ENCODE data around the gene SNX25.

The SNX25 gene

GRCh38 chr4:185270037-185270436 lies 60.6 kb downstream of the SNX25 start:
- no peak for FAIRE-seq

GRCh38 chr4:185270885-185271284 lies 61.5 kb downstream of the SNX25 start:
- FAIRE-seq = no peak

DNA sequence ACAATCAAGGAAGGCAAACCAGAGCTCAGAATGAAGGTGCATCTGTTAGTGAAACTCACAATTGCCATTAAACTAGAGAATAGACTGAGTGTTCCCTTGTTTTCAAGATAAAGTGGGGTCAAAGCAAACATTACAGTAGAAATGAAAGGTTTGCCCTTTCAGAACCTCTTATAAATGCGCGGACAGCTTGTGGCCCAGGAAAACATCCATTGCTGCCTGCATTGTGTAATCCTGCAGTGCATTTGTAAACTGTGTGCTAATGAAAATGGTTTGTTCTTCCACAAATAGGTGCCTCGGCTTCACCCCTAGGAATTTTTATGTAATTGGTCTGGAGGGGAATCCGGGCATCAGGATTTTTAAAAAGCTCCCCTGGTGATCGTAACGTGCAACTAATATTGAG lies 62.8 kb downstream of the SNX25 start:
- FAIRE-seq = no peak

GRCh38 chr4:185275501-185275900 lies 66.1 kb downstream of the SNX25 start:
- FAIRE-seq = no peak

- FAIRE-seq = no peak
These were observed 66.6 kb downstream of the SNX25 start for GRCh38 chr4:185276036-185276435.

DNA sequence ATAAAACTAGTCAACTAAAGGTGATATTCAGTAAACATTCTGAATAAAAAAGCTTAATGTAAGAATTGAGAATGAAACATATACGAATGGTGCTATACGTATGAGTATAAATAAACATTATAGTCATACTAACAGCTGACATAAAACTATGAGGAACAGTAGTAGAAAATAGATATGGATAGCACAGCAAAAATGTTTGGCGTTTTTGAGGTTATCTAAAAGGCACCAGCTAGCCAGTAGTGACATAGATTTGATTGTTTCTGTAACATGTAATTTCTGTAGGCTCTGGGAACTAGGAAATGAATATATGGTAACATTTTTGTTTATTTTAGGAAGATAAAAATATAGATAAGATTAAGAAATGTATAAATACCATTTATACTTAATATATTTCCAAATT lies 69.3 kb downstream of the SNX25 start:
- FAIRE-seq = no peak

DNA sequence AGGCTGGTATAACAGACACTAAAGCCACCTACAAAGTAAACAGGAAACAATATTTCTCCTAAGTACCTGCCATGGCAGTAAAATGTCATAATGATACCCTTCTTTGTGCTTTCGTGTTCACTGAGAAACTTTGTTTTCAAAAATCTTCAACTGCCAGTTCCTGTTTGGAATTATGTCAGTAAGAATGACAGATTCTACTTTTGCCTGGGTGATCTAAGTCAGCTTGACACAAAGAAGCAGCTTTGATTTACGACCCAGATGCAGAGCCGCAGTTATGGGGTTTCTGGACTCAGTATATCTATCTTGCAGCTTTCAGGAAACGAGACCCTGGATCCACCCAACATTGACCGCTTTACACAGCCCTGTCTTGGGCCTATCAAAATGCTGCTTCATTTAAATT lies 71.2 kb downstream of the SNX25 start:
- FAIRE-seq = no peak

- FAIRE-seq = no peak
These were observed 73.6 kb downstream of the SNX25 start for GRCh38 chr4:185282968-185283367.

DNA sequence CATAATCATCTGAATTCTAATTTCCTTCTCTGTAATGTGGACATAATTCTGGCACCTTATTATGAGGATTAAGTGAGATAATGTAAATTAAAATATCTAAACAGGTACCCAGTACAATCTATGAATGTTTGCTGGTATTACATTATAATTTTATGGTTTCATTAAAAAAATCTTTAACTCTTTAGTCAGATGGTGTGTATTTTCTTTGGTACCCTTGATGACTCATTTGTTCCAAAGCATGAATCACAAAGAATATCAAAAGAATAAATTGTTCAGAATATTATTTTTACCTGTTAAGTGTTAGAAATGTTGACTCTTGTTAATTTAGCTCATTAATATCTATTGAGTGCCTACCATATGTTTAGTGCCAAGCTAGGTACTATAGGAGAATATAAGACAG lies 74.3 kb downstream of the SNX25 start:
- FAIRE-seq = no peak

- no peak for FAIRE-seq
These were observed 76.4 kb downstream of the SNX25 start for GRCh38 chr4:185285632-185286393.

DNA sequence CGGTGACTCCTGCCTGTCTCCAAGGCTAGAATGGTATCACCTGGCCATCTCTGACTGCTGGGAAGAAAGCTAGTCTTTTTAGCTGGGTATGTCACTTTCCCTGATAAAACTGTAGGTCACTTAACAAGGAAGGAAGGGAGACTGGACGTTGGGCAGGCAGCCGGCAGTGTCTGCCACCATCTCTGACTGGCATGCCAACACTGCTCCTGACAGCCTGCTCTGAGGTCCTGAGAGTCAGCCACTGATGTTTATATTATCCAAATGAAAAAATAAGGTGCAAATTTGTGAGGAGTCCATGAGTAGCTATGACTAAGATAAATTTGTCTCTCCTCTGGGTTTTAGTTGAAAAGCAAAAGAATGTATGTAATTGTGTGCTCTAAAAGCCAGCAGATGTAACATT lies 77.2 kb downstream of the SNX25 start:
- FAIRE-seq = no peak

GRCh38 chr4:185287031-185287430 lies 77.6 kb downstream of the SNX25 start:
- no peak for FAIRE-seq

DNA sequence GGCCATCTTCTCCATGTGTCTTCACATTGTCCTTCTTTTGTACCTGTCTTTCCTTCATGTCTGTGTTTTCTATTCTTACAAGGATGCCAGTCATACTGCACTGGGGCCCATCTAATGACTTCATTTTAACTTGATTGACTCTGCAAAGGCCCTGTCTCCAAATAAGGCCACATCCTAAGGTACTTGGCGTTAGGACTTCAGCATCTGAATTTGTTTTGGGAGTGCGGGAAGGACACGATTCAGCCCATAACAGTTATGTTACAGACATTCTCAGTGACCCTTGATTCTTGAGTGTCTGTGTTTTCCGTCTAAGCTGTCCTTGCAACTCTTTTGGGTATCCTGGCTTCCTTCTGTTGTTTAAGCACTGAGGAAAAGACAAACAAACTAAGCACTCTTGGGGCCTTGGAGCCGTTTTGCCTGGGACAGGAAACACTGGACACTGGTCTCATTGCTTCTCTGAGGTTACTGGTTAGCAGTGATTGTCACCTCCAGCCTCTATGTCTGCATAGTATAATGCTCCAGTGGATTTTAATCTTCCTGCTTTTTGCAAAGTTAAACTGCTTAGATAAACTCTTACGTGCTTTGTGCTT lies 80.7 kb downstream of the SNX25 start:
- FAIRE-seq = no peak

DNA sequence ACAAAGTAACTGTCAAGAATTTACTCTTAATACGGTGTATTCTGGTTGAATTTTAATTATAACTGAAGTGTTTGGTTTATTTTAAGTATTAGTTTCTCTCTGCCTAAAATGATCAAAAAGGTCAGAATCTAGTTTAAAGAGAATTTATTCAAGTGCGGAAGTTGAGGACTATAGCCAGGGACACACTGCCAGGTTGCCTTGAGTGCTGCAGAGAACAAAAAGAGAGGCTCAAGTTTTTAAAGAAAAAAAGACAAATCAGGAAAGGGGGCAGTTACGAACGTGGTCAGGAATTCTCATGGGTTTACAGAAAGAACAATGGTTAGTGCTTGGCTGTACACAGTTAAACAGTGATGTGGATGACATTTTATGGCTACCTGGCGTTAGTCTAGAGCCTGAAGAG lies 81.3 kb downstream of the SNX25 start:
- no peak for FAIRE-seq

GRCh38 chr4:185293202-185293601 lies 83.8 kb downstream of the SNX25 start:
- no peak for FAIRE-seq

DNA sequence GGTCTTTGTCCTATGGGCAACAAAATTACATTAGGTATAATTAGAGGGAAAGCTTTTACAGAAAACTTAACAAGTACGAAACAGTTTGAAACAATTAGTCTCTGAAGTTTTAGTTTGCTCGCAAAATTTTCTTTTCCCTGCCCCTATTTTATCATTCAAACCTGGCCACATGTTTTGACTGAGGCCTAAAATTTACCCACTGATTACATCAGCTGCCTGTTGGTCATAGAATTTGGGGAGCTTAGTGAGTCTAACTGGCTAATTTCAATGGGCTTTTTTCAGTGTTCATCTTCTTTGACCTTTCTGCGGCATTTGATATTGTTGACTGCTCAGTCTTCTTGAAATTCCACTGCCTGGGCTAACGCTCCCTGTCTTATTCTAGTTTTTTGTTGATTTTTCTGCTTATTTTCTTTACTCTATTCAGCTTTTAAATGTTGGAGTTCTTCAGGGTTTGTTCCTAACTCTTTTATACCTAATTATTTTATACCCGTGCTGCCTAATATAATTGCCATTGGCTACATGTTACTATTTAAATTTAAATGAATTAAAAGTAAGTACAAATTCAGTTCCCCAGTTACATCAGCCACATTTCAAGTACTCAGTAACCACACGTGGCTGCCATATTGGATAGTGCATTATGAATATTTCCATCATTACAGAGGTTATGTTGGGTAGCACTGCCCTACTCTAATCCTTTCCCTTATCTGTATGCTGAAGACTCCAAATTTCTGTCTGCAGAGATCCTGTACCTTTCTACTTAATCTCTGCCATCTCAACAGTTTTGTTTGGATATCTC lies 87.5 kb downstream of the SNX25 start:
- FAIRE-seq = no peak

DNA sequence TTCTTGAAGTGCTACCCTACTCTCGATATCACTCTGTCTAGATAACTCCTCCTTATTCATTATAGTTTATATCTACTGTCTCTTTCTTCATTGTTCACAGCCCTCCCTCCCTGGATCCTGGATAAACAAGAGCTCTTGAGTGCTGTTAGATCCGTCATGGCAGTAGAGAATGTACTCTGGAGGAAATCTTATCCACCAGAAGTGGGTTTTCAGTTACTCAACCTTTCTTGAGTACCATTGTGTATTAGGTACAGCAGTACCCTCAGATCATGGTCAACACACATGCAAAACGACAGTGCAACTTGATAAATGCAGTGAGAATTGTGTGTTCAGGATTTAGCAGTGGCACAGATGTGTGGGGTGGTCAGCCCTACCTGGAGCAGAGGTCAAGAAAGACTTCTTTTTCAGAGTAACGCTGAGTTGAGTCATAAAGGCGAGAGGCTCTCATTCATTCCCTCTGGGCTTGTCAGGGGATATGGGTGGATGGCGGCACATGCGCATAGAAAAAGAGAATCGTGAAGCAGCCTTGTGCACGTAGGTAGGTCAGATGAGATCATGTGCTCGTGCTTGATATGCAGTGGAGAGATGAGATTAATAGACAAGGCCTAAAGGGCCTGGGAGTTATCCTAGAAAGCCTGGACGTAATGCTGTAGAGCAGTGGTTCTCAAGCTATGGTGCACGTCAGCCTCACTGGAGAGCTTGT lies 89.5 kb downstream of the SNX25 start:
- no peak for FAIRE-seq

DNA sequence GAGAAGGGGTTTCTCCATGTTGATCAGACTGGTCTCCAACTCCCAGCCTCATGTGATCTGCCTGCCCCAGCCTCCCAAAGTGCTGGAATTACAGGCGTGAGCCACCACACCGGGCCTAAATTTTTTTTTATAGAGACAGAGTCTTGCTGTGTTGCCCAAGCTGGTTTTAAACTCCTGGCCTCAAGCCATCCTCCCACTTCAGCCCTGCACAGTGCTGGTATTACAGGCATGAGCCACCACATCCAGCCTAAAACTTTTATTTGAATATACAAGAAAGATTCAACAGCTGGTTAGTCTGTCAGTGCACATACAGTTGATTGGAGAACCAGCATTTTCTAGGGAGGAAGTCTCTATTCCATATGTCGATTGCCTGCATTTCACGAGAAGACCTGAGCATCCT lies 95.1 kb downstream of the SNX25 start:
- no peak for FAIRE-seq

DNA sequence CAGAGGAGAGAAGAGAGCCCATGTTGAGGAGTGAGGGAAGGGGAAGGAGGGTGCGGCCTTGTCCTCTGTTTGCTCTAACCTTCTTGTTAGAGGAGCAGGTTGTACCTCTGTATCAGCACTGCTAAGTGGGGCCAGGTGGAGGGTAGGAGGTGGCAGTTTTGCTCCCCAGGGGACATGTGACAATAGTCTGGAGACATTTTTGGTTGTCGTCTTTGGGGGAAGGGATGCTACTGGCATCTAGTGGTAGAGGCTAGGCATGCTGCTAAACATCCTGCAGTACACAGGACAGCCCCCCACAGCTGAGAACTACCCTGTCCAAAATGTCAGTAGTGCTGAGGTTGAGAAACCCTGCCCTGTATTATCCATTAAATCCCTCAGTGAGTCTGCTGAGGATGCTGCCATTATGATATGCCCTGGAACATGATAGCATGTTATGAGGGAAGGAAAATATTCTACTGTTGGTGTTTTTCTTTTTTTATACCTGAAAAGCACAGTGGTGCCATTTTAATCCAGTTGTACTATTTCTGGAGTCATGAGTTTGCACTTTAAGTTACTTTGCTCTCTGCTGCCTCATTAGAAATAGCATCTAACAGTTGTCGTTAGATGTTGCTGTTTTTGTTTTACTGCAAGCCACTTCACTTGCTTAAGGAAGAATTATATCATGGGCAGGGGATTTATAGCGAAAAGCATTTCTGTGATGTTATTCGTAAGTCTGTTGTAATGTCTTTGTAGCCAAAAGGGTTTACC lies 95.7 kb downstream of the SNX25 start:
- FAIRE-seq = no peak

- FAIRE-seq = no peak
These were observed 96.6 kb downstream of the SNX25 start for GRCh38 chr4:185305979-185306442.

- FAIRE-seq = no peak
These were observed 97.9 kb downstream of the SNX25 start for GRCh38 chr4:185307136-185307950.

DNA sequence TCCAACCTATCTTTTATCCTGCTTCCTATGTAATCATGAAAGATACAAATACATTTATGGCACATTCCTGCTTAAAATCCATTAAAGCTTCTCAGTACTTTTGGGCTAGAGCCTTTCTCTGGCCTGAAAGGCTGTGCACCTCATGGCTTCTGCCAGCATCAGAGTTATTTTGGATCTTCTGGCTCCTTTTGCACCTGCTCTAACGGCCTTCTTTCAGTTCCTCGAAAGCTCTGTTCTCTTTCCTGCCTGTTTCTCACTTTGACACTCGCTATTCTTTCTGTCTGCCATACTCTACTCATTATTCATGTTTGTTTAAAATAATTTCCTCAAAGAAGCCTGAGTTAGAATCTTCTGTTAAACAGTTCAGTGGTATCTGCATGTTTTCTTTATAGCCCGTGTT lies 100.4 kb downstream of the SNX25 start:
- FAIRE-seq = no peak

Data from G401.6 (cell line).